HepG2 (cell line): ENCODE data around the gene TREH. TPM values are rescaled to one million over a fixed set of nuclear protein-coding genes. Genes with fewer than 3 reads are reported as not detected.

ENCODE experiments used
- ATAC-seq: fragments of 200-7000 bp; cut with Tn5 transposase; 3 replicates; pipeline ENCODE4 v1.9.1; 2020; ENCODE audit warnings: mild to moderate bottlenecking, moderate library complexity
- BruUV-seq: library from RNA; stranded (reverse); fragments of 400-500 nt; replicated peaks from 2 replicates; lab custom pipeline; 2021; lab: Mats Ljungman, UMichigan
- CTCF ChIA-PET: fragments of 300-600 bp; formaldehyde crosslinking; extraction: SDS; loops from one replicate; lab custom pipeline; 2021; ENCODE audit warnings: low total read pairs, inconsistent platforms, low intra/inter-chr PET ratio; lab: Yijun Ruan, JAX
- POLR2A ChIA-PET: fragments of 350-600 bp; sonication (Branson Sonifier 250); formaldehyde crosslinking; loops from one replicate; lab custom pipeline; 2020; ENCODE audit warnings: antibody characterized with exemption, inconsistent platforms; lab: Yijun Ruan, JAX
- DNase-seq: peaks from one replicate; pipeline ENCODE4 v3.0.0-alpha.2; 2015; ENCODE audit warnings: low spot score
- FAIRE-seq: peaks from 3 replicates; lab custom pipeline; 2011; peaks lifted over from hg19 to GRCh38; lab: Jason Lieb, UNC
- H2AFZ ChIP-seq: one replicate; pipeline ENCODE4 v1.6.1; 2011; ENCODE audit warnings: low read length, inconsistent platforms
- H3K27ac ChIP-seq: fragments of 300-600 bp; 3 replicates; pipeline ENCODE4 v1.8.0; 2011; ENCODE audit warnings: mixed run types, mild to moderate bottlenecking, mixed read lengths, low read length, inconsistent platforms; ENCODE audit not compliant: insufficient read depth; ENCODE audit errors: extremely low read length
- H3K27me3 ChIP-seq, 2 experiments: fragments of 200-600 bp in 1 of 2; 2 replicates in 1 of 2; 3 replicates in 1 of 2; pipeline versions ENCODE4 v1.6.0 to v1.8.0; 2011; ENCODE audit warnings: low read length in 2 of 2, mild to moderate bottlenecking in 2 of 2, moderate library complexity in 2 of 2, inconsistent platforms in 1 of 2; ENCODE audit not compliant: insufficient read depth in 2 of 2, control insufficient read depth in 1 of 2
- H3K36me3 ChIP-seq, 2 experiments: fragments of 200-600 bp in 1 of 2; replicated peaks in 1 of 2; 2 replicates in 1 of 2; 3 replicates in 1 of 2; pipeline versions ENCODE4 v1.5.1 to v1.8.0; 2011; ENCODE audit warnings: low read length in 2 of 2, inconsistent platforms in 1 of 2; ENCODE audit not compliant: insufficient read depth in 2 of 2, control insufficient read depth in 1 of 2
- H3K4me1 ChIP-seq: 2 replicates; pipeline ENCODE4 v1.5.1; 2012; ENCODE audit warnings: low read length, inconsistent platforms; ENCODE audit not compliant: insufficient read depth
- H3K4me2 ChIP-seq: 2 replicates; pipeline ENCODE4 v1.6.0; 2011; ENCODE audit warnings: low read depth, low read length, inconsistent platforms
- H3K4me3 ChIP-seq, 3 experiments: fragments of 200-600 bp in 1 of 3; sonication (generic), shearing (Covaris generic) in 1 of 3; replicated peaks in 1 of 3; 2 replicates each; pipeline ENCODE4 v1.5.1; 2011 to 2016; ENCODE audit warnings: low read length in 3 of 3, inconsistent platforms in 2 of 3, low read depth in 2 of 3, mild to moderate bottlenecking in 2 of 3, control low read depth in 1 of 3, mixed read lengths in 1 of 3; ENCODE audit not compliant: insufficient read depth in 1 of 3
- H3K79me2 ChIP-seq: one replicate; pipeline ENCODE4 v1.6.1; 2011; ENCODE audit warnings: low read length, inconsistent platforms; ENCODE audit not compliant: insufficient read depth
- H3K9ac ChIP-seq: 2 replicates; pipeline ENCODE4 v1.6.0; 2011; ENCODE audit warnings: mild to moderate bottlenecking, low read depth, low read length, inconsistent platforms; ENCODE audit not compliant: insufficient read depth
- H3K9me3 ChIP-seq: 2 replicates; pipeline ENCODE4 v1.5.1; 2012; ENCODE audit warnings: mild to moderate bottlenecking, low read length
- H4K20me1 ChIP-seq: 2 replicates; pipeline ENCODE4 v1.6.0; 2011; ENCODE audit warnings: inconsistent platforms, mild to moderate bottlenecking, low read length, moderate library complexity; ENCODE audit not compliant: insufficient read depth
- ATF7 ChIP-seq, 2 experiments: fragments of 450-650 bp in 1 of 2; sonication (generic) in 1 of 2; formaldehyde crosslinking in 1 of 2; IDR thresholded peaks; 2 replicates each; pipeline versions ENCODE4 v1.4.0 to v1.6.1; 2016 to 2020; ENCODE audit warnings: antibody characterized with exemption in 1 of 2, mild to moderate bottlenecking in 1 of 2, missing genetic modification reagents in 1 of 2
- NCOA2 ChIP-seq: sonication (generic); formaldehyde crosslinking; IDR thresholded peaks from 2 replicates; pipeline ENCODE4 v1.8.0; 2022; ENCODE audit warnings: inconsistent platforms
- NFE2 ChIP-seq: sonication (generic); formaldehyde crosslinking; IDR thresholded peaks from 2 replicates; pipeline ENCODE4 v1.4.0; 2020; ENCODE audit warnings: missing genetic modification reagents
- RARG ChIP-seq: sonication (generic); formaldehyde crosslinking; IDR thresholded peaks from 2 replicates; pipeline ENCODE4 v1.4.0; 2020; ENCODE audit warnings: low read depth, mild to moderate bottlenecking, missing genetic modification reagents
- SP2 ChIP-seq: sonication (generic); formaldehyde crosslinking; IDR thresholded peaks from 2 replicates; pipeline ENCODE4 v1.5.1; 2020; ENCODE audit warnings: mild to moderate bottlenecking, missing genetic modification reagents
- TAF15 ChIP-seq: fragments of 200-400 bp; formaldehyde crosslinking; IDR thresholded peaks from one replicate; pipeline ENCODE4 v1.6.1; 2018; ENCODE audit warnings: mild to moderate bottlenecking, low read depth, low read length; ENCODE audit not compliant: poor library complexity, severe bottlenecking
- TOE1 ChIP-seq: sonication (generic); formaldehyde crosslinking; IDR thresholded peaks from 2 replicates; pipeline ENCODE4 v1.4.0; 2020; ENCODE audit warnings: mild to moderate bottlenecking, missing genetic modification reagents
- ZNF292 ChIP-seq: sonication (generic); formaldehyde crosslinking; IDR thresholded peaks from 2 replicates; pipeline ENCODE4 v1.8.1; 2022; ENCODE audit warnings: mild to moderate bottlenecking, low read depth, missing genetic modification reagents, borderline replicate concordance
- ZNF34 ChIP-seq: sonication (generic); formaldehyde crosslinking; IDR thresholded peaks from 2 replicates; pipeline ENCODE4 v1.4.0; 2020; ENCODE audit warnings: mild to moderate bottlenecking, missing genetic modification reagents, borderline replicate concordance
- ZNF354B ChIP-seq: sonication (generic); formaldehyde crosslinking; IDR thresholded peaks from 2 replicates; pipeline ENCODE4 v1.8.0; 2022; ENCODE audit warnings: mild to moderate bottlenecking, missing genetic modification reagents
- ZNF563 ChIP-seq: sonication (generic); formaldehyde crosslinking; IDR thresholded peaks from 2 replicates; pipeline ENCODE4 v1.8.0; 2022; ENCODE audit warnings: mild to moderate bottlenecking, moderate library complexity, missing genetic modification reagents
- ZNF598 ChIP-seq: sonication (generic); formaldehyde crosslinking; IDR thresholded peaks from 2 replicates; pipeline ENCODE4 v1.5.1; 2020; ENCODE audit warnings: mild to moderate bottlenecking, missing genetic modification reagents, borderline replicate concordance
- ZNF674 ChIP-seq: sonication (generic); formaldehyde crosslinking; IDR thresholded peaks from 2 replicates; pipeline ENCODE4 v1.5.0; 2020; ENCODE audit warnings: low read depth, mild to moderate bottlenecking, missing genetic modification reagents
- ZNF772 ChIP-seq: sonication (generic); formaldehyde crosslinking; IDR thresholded peaks from 2 replicates; pipeline ENCODE4 v1.5.0; 2020; ENCODE audit warnings: mild to moderate bottlenecking, missing genetic modification reagents
- WGBS: methylation state at CpG from one replicate; pipeline ENCODE4 v1.1.6; 2017; ENCODE audit warnings: low lambda C conversion rate; 5-methylcytosine and 5-hydroxymethylcytosine counted together
- in situ Hi-C: cut with HindIII; loops from 2 replicates; pipeline ENCODE4 v1.10.0; 2017; ENCODE audit warnings: low pct_unique_long_range_greater_than_20kb; ENCODE audit not compliant: extremely low pct_ligation_motif_present
- intact Hi-C: fragments of 100-400 bp; cut with micrococcal nuclease; formaldehyde crosslinking; loops from one replicate; pipeline ENCODE4 v1.10.0; 2022; ENCODE audit not compliant: unreplicated experiment
- polyA plus RNA-seq, 8 experiments: library from polyadenylated mRNA; depleted of rRNA in 3 of 8; stranded (reverse) in 7 of 8; unstranded in 1 of 8; fragments of >200 nt; fragmentation: Illumina TruSeq in 4 of 8; extraction: Trizol in 4 of 8; gene quantifications; 2 replicates each; pipeline versions ENCODE4 v1.2.1 to v1.2.3, GENCODE V29; 2011 to 2016; ENCODE audit warnings: low read depth in 4 of 8, missing spikeins in 1 of 8, mixed read lengths in 1 of 8; ENCODE audit not compliant: insufficient read depth in 1 of 8
- total RNA-seq, 5 experiments: library from RNA; depleted of rRNA; stranded (reverse); fragments of >200 nt; fragmentation: Illumina TruSeq; extraction: Trizol; gene quantifications; 2 replicates each; pipeline ENCODE4 v1.2.3, GENCODE V29; 2016; ENCODE audit warnings: low read depth in 1 of 5
- TF ChIP-seq, protein P1 (sequence below): sonication (generic); formaldehyde crosslinking; IDR thresholded peaks from 2 replicates; pipeline ENCODE4 v1.8.0; 2022; ENCODE audit warnings: missing genetic modification reagents, mild to moderate bottlenecking, borderline replicate concordance
- TF ChIP-seq, protein P2 (sequence below): sonication (generic); formaldehyde crosslinking; IDR thresholded peaks from 2 replicates; pipeline ENCODE4 v1.4.0; 2020; ENCODE audit warnings: mild to moderate bottlenecking, missing genetic modification reagents
- TF ChIP-seq, protein P3 (sequence below): sonication (generic); formaldehyde crosslinking; IDR thresholded peaks from 2 replicates; pipeline ENCODE4 v1.5.1; 2020; ENCODE audit warnings: missing genetic modification reagents, mild to moderate bottlenecking, borderline replicate concordance

TREH gene
- total and polyA plus RNA-seq, 2 of the 13 experiments (the other 11 are each of a cell fraction or from before 2014, with no cell fraction given), result 0.53 to 0.86 TPM

GRCh38 chr11:118652681-118653181 is 26.7 kb downstream of the TREH start:
- WGBS, result 85% methylated on average over 4 of the region's 4 CpGs
- BruUV-seq, result no TSS peak
- no peak for ATAC-seq
- in situ Hi-C loops (no loop called here), intact Hi-C loops (no loop called here)
- Histone ChIP-seq H3K9ac (no peak overlapping the region), H3K4me2 (no peak overlapping the region), H3K79me2 (no peaks in the 10 kb centered on the region), H4K20me1 (no peaks in the 10 kb centered on the region), H2AFZ (no peak overlapping the region), H3K4me3 (no peak overlapping the region), H3K27ac (no peak overlapping the region), H3K4me1 (peaks cover 22% of the 10 kb centered on the region), H3K9me3 (no peaks in the 10 kb centered on the region), H3K27me3 (no peaks in the 10 kb centered on the region), H3K36me3 (peaks cover 15 to 23% of the 10 kb centered on the region in 2 experiments; a peak in 4 of 5 replicates)
- no peak for FAIRE-seq
- DNase-seq, result no peak
- TF ChIP-seq ZNF674 (CRISPR knock-in tag) (no peak), TOE1 (CRISPR knock-in tag) (no peak), ATF7 (IDR thresholded peaks at IDR 0.05) (no peak), ATF7 (CRISPR knock-in tag; IDR thresholded peaks at IDR 0.05) (no peak), ZNF772 (CRISPR knock-in tag) (no peak), SP2 (CRISPR knock-in tag) (no peak), NCOA2 (no peak), ZNF598 (CRISPR knock-in tag) (no peak), ZNF563 (CRISPR knock-in tag) (no peak), NFE2 (CRISPR knock-in tag) (no peak), ZNF34 (CRISPR knock-in tag) (no peak), ZNF354B (no peak), TAF15 (no peak), ZNF292 (CRISPR knock-in tag) (no peak), RARG (CRISPR knock-in tag) (no peak)
- TF ChIP-seq, protein P1, sequence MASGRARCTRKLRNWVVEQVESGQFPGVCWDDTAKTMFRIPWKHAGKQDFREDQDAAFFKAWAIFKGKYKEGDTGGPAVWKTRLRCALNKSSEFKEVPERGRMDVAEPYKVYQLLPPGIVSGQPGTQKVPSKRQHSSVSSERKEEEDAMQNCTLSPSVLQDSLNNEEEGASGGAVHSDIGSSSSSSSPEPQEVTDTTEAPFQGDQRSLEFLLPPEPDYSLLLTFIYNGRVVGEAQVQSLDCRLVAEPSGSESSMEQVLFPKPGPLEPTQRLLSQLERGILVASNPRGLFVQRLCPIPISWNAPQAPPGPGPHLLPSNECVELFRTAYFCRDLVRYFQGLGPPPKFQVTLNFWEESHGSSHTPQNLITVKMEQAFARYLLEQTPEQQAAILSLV (CRISPR knock-in tag), result no peak
- TF ChIP-seq, protein P2, sequence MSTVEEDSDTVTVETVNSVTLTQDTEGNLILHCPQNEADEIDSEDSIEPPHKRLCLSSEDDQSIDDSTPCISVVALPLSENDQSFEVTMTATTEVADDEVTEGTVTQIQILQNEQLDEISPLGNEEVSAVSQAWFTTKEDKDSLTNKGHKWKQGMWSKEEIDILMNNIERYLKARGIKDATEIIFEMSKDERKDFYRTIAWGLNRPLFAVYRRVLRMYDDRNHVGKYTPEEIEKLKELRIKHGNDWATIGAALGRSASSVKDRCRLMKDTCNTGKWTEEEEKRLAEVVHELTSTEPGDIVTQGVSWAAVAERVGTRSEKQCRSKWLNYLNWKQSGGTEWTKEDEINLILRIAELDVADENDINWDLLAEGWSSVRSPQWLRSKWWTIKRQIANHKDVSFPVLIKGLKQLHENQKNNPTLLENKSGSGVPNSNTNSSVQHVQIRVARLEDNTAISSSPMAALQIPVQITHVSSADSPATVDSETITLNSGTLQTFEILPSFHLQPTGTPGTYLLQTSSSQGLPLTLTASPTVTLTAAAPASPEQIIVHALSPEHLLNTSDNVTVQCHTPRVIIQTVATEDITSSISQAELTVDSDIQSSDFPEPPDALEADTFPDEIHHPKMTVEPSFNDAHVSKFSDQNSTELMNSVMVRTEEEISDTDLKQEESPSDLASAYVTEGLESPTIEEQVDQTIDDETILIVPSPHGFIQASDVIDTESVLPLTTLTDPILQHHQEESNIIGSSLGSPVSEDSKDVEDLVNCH (CRISPR knock-in tag), result no peak
- TF ChIP-seq, protein P3, sequence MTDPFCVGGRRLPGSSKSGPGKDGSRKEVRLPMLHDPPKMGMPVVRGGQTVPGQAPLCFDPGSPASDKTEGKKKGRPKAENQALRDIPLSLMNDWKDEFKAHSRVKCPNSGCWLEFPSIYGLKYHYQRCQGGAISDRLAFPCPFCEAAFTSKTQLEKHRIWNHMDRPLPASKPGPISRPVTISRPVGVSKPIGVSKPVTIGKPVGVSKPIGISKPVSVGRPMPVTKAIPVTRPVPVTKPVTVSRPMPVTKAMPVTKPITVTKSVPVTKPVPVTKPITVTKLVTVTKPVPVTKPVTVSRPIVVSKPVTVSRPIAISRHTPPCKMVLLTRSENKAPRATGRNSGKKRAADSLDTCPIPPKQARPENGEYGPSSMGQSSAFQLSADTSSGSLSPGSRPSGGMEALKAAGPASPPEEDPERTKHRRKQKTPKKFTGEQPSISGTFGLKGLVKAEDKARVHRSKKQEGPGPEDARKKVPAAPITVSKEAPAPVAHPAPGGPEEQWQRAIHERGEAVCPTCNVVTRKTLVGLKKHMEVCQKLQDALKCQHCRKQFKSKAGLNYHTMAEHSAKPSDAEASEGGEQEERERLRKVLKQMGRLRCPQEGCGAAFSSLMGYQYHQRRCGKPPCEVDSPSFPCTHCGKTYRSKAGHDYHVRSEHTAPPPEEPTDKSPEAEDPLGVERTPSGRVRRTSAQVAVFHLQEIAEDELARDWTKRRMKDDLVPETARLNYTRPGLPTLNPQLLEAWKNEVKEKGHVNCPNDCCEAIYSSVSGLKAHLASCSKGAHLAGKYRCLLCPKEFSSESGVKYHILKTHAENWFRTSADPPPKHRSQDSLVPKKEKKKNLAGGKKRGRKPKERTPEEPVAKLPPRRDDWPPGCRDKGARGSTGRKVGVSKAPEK (CRISPR knock-in tag), result no peak
- ChIA-PET POLR2A (no interaction called here), CTCF (no interaction called here)
